Measurements from ENCODE around the gene BTN3A1.
A peak's percentile ranks its signal among the peaks of the same experiment; 100 is the strongest.

The BTN3A1 gene

DNA sequence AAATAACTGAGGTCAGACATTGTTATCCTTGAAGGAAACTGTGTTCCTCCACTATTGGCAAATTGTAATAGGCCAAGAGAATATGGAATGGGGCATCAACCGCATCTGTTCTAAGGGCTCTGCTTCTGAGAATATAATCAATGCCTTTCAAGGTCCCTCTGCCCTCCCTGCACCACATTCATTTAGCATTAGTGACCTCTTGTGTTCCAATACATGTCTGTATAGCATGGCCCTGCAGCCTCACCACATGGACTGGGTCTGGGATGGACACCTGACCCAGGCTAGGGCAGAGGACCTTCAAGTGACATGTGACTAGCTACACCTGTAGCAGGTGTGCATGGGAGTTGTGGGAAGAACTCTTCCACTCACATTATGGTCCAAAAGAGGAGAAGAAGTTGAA, 14.2 kb downstream of the BTN3A1 start:
- TF ChIP-seq GATA2 (IDR thresholded peaks at IDR 0.05; ENCODE audit: low read depth, low read length) (no peak), GATA3 (IDR thresholded peaks at IDR 0.05; ENCODE audit: low read depth, low read length) (no peak)

DNA sequence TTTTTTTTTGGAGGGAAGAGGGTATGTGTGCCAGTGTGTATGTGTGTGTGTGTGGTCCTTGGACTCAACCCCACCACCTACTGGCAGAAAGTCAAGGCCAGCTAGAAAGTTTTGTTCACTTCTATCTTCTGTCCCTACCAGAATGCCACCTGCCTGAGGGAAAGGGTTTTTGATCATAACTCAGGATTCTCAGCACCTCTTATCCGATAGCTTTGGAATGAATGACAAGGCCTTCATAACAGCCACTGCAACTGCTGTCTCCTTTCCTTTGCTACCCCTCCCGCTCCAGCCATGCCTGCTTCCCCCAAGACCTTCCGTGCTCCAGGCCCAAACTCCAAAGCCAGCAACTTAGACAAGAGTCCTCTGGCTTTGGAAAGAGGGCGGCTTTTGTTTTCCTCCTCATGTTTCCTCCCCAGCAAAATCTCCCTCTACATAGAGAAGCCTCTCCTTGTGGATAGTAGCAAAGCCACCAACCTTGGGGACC, 18.7 kb downstream of the BTN3A1 start:
- TF ChIP-seq GATA3 (IDR thresholded peaks at IDR 0.05; ENCODE audit: low read depth, low read length) = no peak
- TF ChIP-seq GATA2 (IDR thresholded peaks at IDR 0.05; ENCODE audit: low read depth, low read length) = no peak

DNA sequence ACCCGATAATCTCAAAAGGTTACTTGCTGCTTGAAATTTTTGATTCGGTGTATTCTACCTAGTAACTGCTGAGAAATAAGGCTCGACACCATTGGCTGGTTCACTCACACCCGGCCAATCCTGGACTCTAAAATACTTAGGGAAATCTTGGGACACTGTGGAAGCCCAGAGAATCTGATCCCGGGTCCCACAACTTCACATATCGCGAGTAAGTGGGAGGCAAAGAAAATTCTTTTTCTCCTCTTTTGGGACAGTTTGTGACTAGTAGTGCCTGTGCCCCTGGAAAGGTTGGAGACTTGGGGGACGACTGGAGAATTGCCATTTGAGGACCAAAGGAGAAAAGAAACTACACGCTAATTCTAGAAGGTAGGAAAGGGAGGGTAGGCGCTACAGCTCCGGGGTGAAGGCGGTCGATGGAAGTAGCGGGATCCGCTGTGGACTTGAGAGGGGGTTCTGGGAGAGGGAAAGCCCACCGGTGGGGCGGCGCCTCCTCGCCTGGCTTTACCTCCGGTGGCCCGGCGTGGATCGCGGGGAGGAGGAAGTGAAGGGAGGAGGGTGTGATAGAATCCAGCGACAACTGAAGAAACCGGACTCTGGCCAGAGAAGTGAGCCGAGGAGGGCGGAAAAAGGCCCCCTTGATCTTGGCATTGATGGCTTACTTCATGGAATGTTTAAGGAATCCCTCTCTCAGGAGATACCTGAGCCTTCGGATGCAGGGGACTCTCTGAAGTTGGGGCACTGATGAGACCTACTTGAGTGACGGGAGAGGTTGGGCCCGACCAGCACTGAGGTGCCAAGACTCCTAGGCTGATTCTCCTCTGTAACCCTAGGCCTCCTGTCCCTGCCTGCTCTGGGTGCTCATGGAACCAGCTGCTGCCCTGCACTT, 19.4 kb downstream of the BTN3A1 start:
- TF ChIP-seq GATA3 (IDR thresholded peaks at IDR 0.05; ENCODE audit: low read depth, low read length) (no peak), GATA2 (IDR thresholded peaks at IDR 0.05; ENCODE audit: low read depth, low read length) (no peak)

DNA sequence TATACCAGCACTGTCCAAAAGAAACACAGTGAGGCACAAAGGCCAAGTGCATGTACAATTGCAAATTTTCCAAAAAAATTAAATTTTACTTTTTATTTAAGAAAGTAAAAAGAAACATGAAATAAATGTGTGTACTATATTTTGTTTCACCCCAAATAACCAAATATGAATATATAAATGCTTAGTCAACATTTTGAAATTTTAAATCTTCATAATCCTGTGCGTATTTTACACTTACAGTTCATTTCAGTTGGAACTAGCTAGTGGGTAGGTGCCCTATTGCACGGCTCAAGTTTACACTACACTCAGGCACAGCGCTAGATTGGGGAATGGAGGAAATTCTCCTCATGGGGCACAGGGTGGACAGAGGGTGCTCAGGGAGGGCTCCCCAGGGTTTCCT, 20.3 kb downstream of the BTN3A1 start:
- TF ChIP-seq GATA2 (IDR thresholded peaks at IDR 0.05; ENCODE audit: low read depth, low read length) (no peak), GATA3 (IDR thresholded peaks at IDR 0.05; ENCODE audit: low read depth, low read length) (no peak)

DNA sequence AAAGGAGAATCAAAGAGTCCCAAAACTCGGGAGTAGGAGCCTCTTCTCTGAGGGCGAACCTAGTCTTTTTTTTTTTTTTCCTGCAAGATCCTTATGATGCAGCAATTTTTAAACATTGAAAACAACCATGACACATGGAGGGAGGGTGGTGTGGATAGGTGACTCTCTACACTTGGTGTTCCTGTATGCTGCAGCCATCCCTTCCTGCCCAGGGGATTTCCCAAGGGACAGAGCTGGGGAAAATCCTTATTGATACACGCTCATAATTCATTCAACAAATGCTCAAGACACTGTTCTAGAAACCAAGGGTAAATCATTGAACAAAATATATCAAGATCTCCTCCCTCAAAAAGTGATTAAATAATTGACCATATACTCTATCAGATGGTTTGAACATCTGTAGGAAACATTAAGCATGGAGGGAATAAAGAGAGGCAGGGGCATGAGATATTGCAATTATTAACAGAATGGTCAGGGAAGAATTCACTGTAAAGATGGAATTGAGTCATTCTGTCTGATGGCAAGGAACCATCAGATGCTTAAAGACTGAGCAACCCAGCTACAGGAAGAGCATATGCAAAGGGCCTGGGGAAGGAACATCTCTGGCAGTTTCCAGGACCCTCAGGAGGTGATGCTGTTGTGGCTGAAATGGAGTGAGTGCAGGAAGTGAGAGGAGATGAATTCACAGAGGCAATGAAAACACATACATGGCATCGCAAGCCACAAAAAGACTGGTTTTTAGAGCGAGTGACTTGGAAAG, 24.8 kb downstream of the BTN3A1 start:
- TF ChIP-seq GATA2 (IDR thresholded peaks at IDR 0.05; ENCODE audit: low read depth, low read length) (no peak), GATA3 (IDR thresholded peaks at IDR 0.05; ENCODE audit: low read depth, low read length) (no peak)

DNA sequence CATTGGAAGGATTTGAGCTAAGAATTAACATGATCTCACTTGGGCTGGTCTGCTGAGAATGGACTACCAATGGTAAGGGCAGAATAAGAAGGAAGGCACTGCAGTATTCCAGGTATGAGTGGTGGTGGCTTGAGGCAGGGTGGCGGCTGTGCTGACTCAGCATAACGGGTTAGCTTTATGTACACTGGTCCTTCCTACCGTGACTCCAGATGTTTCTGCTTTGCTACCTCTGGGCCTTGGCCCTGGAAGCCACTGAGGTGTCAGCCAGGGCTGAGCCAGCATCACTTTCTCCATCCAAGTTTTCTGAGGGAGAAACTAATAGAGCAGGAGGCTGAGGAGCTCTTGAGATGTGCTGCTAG, 25.4 kb downstream of the BTN3A1 start:
- TF ChIP-seq GATA2 (IDR thresholded peaks at IDR 0.05; ENCODE audit: low read depth, low read length) (no peak), GATA3 (IDR thresholded peaks at IDR 0.05; ENCODE audit: low read depth, low read length) (no peak)

DNA sequence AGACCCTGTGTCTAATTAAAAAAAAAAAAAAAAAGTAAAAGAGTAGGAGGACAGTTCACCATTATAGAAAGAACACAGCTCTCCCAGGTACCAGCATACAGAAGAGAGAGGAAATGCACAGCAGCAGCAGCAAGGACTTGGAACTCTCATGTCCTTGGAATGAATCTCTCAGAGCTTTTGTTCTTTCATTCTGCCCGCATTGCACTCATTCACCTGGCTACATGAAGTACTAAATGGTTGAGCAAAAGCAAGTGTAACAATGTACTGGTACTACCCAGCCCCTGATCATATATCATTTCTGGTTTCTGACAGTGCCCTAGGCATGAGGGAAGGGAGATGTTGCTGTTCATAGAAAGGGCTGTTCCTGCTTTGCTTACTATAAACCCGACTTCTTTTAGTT, 26.1 kb downstream of the BTN3A1 start:
- TF ChIP-seq GATA3 (IDR thresholded peaks at IDR 0.05; ENCODE audit: low read depth, low read length) (no peak), GATA2 (IDR thresholded peaks at IDR 0.05; ENCODE audit: low read depth, low read length) (no peak)

DNA sequence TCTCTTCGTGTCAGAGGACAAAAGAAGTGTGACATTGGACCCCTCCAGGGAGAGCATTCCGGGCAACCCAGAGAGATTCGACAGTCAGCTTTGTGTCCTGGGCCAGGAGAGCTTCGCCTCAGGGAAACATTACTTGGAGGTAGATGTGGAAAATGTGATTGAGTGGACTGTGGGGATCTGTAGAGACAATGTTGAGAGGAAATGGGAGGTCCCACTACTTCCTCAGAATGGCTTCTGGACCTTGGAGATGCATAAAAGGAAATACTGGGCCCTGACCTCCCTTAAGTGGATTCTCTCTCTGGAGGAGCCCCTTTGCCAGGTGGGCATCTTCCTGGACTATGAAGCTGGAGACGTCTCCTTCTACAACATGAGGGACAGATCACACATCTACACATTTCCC, 28.7 kb downstream of the BTN3A1 start:
- TF ChIP-seq GATA3 (IDR thresholded peaks at IDR 0.05; ENCODE audit: low read depth, low read length) (no peak), GATA2 (IDR thresholded peaks at IDR 0.05; ENCODE audit: low read depth, low read length) (no peak)

DNA sequence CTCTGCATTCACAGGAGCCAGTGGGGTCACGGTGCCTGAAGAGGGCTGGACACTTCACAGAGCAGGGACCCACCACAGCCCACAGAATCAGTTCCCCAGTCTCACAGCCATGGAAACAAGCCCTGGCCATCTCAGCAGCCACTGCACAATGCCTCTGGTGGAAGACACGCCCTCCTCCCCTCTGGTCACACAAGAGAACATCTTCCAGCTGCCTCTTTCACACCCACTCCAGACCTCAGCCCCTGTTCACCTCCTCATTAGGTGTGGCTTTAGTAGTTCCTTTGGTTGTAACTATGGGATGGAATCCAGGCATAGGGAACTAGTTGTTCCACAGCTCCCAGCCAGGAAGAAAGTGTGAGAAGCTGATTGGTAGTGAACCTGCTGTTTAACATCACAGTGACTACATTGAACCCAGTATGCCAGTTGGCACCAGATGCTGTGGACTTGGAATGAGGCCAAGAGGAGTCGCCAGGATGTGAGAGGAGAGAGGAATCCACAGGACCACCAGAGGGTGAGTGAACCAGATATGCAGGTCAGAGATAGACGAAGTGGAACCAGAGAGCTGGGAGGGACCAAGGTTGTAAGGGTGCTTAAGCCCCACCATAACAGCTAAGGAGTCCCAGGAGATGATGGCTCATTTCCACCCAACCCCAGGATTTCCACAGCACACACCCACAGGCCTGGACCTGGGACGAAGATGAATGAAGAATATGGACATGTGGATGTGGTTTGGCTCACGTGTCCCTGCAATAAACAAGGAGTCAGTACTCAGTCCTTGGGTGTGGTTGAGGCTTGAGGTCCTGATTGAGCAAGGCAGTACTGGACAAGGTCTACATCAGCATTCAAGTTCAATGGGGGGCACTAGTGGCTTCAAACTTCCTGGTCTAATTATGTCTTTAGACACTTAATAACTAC, 29.4 kb downstream of the BTN3A1 start:
- TF ChIP-seq GATA3 (IDR thresholded peaks at IDR 0.05; ENCODE audit: low read depth, low read length) (no peak), GATA2 (IDR thresholded peaks at IDR 0.05; ENCODE audit: low read depth, low read length) (no peak)

DNA sequence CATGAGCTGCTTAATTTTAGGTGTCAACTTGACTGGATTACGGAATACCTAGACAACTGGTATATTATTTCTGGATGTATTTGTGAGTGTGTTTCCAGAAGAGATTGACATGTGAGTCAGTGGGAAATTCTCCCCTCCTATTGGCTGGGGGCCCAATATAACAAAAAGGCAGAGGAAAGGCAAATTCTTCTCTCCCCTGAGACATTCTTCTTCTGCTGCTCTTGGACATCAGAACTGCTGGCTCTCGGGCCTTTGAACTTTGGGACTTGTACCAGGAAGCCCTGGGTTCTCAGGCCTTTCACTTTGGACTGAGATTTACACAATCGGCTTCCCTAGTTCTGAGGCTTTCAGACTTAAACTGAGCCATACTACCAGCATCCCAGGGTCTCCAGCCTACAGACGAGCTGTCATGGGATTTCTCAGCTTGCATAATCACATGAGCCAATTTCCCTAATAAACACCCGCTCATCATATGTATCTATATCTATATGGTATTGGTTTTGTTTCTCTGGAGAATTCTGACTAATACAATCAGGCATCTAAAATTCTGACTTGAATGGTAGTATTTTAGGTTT, 30.6 kb downstream of the BTN3A1 start:
- TF ChIP-seq GATA2 (IDR thresholded peaks at IDR 0.05; ENCODE audit: low read depth, low read length) (no peak), GATA3 (IDR thresholded peaks at IDR 0.05; ENCODE audit: low read depth, low read length) (no peak)

DNA sequence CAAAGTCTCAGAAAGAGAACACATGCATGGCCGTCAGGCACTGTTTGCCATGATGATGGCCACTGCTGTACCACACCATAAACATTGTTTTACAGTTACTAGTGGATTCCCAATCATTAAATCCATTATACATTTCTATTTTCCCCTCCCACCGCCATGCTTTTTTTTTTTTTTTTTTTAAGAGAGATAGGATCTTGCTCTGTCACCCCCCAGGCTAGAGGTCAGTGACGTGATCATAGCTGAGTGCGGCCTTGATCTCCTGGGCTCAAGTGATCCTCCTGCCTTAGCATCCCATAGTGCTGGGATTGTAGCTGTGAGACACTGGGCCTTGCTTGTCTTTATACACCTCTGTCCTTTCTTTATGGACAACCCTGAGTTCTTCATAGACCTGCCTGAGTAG, 33.9 kb downstream of the BTN3A1 start:
- TF ChIP-seq GATA2 (IDR thresholded peaks at IDR 0.05; ENCODE audit: low read depth, low read length) (no peak), GATA3 (IDR thresholded peaks at IDR 0.05; ENCODE audit: low read depth, low read length) (no peak)

DNA sequence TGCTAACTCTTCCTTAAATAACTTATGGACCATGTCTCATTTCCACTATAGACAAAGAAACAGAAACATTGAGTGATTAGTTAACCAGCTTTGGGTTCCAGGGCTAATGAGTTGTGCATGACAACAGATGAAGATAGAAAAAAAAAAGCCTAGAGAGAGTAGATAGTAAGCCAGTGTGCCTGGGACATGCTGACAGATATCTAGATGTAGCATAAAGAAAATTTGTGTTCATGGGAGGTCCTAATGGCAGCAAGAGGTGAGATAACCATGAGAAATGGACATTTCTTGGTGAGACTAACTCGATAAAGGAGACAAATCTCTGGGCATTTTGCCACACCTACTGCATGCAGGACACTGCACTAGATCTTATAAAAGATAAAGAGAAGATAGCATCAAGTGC, 35.5 kb downstream of the BTN3A1 start:
- TF ChIP-seq GATA2 (IDR thresholded peaks at IDR 0.05; ENCODE audit: low read depth, low read length) = peak; percentile 39
- no peak for TF ChIP-seq GATA3 (IDR thresholded peaks at IDR 0.05; ENCODE audit: low read depth, low read length)

DNA sequence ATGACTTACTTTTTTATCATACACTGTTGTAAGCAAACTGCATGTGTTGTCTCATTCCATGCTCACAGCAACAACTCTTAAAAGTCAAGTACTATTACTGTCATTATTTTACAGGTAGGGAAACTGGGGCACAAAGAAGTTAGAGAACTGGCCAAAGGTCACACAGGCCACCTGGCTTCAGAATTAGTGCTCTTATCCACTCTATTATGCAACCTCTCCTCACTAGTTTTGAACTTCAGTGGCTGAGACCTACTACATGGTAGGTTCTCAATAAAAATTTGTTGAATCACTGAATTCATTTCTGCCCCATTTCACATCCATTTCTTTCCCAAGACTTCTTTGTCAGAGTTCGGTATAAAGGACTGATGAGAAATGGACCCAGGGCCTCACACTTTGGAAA, 35.9 kb downstream of the BTN3A1 start:
- TF ChIP-seq GATA3 (IDR thresholded peaks at IDR 0.05; ENCODE audit: low read depth, low read length) (no peak), GATA2 (IDR thresholded peaks at IDR 0.05; ENCODE audit: low read depth, low read length) (no peak)
